ENCODE measurements around the gene CPEB4. TPM values are rescaled to one million over a fixed set of nuclear protein-coding genes. Genes with fewer than 3 reads are reported as not detected.

CPEB4 gene
- total RNA-seq: 10 to 100 TPM; 11.8 to 13.0 TPM

GRCh38 chr5:173887610-173888472, at the start of gene CPEB4:
TSS of gene CPEB4 (plus strand) at chr5:173888349. CDS start at chr5:173889734, 1,385 bp downstream.
- POLR2A ChIA-PET: interaction anchor here (0.8 to 1.5 kb wide), 5 partner anchors 9 to 272 kb away, joined by 3 to 24 read pairs (median 6); partner anchors contain the start of gene BOD1
- peaks cover 51% of the 10 kb centered on the region for H3K4me1 Mint-ChIP-seq
- ATAC-seq (ENCODE audit: low read depth): peak; percentile 96
- H3K4me3 Mint-ChIP-seq: peak within 1 kb of the TSS; percentile 94
- peaks cover 6% of the 10 kb centered on the region for H3K9me3 Mint-ChIP-seq
- H3K36me3 Mint-ChIP-seq: peaks cover 18% of the 10 kb centered on the region
- H3K27me3 Mint-ChIP-seq: no peaks in the 10 kb centered on the region
- peak within 1 kb of the TSS; percentile 98 for H3K27ac Mint-ChIP-seq
- DNase-seq: peak; percentile 92

DNA sequence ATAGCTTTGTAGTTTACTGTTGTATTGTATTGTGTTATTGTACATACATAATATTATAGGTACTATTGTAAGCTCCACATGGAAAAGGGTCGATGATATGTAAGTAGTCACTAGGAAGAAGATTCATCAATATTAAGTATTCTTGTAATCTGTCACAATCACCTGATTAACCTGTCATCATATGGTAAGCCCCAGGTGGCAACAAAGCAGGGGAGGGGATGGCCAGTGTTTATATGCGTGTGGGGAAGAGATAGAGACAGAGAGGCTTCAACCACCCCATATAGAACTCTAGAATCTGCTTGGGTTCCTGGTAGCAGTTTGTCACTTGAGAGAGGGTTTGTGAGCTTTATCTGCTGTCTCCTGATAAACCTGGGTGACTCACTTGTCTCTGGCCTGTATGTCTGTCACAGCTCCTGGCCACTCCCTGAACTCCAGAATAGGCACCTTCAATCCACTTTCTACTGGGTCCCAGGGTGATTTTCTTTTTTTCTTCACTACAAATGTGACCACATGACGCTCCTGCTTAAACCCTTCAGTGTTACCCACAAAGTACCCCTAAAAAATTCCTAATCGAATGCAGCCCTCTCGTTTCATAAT, 48.9 kb upstream of the CPEB4 start:
- Mint-ChIP-seq H3K27ac (no peak overlapping the region), H3K4me3 (no peak overlapping the region), H3K9me3 (no peaks in the 10 kb centered on the region), H3K4me1 (no peaks in the 10 kb centered on the region), H3K27me3 (no peaks in the 10 kb centered on the region), H3K36me3 (no peaks in the 10 kb centered on the region)
- ATAC-seq (ENCODE audit: low read depth) (no peak), DNase-seq (no peak)
- POLR2A ChIA-PET: interaction anchor here (0.6 kb wide), 1 partner anchor 23 kb away, joined by 3 read pairs; no protein-coding TSS in a partner anchor

DNA sequence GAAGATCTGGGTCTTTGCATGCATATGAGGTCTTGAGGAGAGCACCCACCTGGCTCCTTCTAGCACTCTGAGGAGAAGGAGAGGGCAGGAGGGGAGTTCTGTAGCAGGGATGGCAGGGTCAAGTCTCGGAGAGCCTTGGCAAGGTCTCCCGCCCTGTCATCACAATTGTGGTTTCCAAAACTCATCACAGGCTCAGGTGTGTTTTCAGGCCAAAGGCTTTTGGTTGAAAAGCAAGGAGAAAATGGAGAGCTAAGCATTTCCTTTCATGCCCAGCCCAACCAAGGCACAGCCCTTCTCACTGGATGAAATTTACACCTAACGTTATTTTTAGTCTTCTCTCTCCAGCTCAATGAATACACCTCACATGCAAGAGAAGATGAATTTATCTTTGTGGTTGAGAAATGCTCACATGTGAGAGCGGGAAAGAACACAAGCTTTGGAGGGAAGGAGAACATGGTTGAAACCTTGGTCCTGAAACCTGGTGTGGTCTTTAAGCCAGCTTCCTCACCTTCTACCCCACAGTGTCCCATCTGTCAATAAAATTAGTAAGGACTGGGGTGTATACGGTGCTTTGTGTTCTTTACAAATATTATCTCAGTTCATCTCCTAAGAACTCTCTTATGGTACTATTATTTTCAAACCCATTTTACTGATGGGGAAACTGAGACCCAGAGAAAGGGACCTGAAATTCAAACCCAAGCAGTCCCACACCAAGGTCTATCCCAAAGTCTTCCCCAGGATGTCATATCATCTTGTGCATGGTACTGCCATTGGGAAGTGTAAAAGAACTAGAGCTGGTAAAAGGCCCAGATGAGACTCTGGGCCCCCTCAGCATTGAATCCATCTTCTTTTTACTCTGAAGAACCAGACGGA, 47.8 kb upstream of the CPEB4 start:
- no peaks in the 10 kb centered on the region for H3K36me3 Mint-ChIP-seq
- DNase-seq: no peak
- POLR2A ChIA-PET: no interaction called here
- H3K27me3 Mint-ChIP-seq: no peaks in the 10 kb centered on the region
- H3K4me1 Mint-ChIP-seq: no peaks in the 10 kb centered on the region
- H3K9me3 Mint-ChIP-seq: no peaks in the 10 kb centered on the region
- H3K4me3 Mint-ChIP-seq: no peak overlapping the region
- ATAC-seq (ENCODE audit: low read depth): no peak
- no peak overlapping the region for H3K27ac Mint-ChIP-seq

DNA sequence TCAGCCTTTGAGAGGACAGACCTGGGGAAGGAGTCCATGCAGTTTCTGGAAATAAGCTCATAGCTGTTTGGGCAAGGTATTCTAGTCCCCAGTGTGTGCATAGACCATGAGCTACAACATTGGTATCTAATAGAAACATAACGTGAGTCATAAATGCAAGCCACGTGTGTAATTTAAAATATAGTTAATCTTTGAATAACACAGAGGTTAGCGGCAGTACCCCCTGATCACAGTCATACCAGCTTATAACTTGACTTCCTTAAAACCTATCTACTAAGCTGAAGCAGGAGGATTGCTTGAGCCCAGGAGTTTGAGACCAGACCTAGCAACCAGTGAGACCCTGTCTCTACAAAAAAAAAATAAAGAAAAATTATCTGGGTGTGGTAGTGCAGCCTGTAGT, 46.4 kb upstream of the CPEB4 start:
- Mint-ChIP-seq H3K27me3 (no peaks in the 10 kb centered on the region), H3K36me3 (no peaks in the 10 kb centered on the region), H3K27ac (no peak overlapping the region), H3K9me3 (no peaks in the 10 kb centered on the region), H3K4me3 (no peak overlapping the region), H3K4me1 (no peaks in the 10 kb centered on the region)
- POLR2A ChIA-PET: no interaction called here
- DNase-seq: no peak
- no peak for ATAC-seq (ENCODE audit: low read depth)

GRCh38 chr5:173843794-173844193, 44.4 kb upstream of the CPEB4 start:
- ATAC-seq (ENCODE audit: low read depth) (no peak), DNase-seq (no peak)
- H3K9me3 Mint-ChIP-seq: peaks cover 5% of the 10 kb centered on the region
- H3K4me1 Mint-ChIP-seq: no peaks in the 10 kb centered on the region
- no peak overlapping the region for H3K27ac Mint-ChIP-seq
- H3K36me3 Mint-ChIP-seq: no peaks in the 10 kb centered on the region
- no peak overlapping the region for H3K4me3 Mint-ChIP-seq
- POLR2A ChIA-PET: no interaction called here
- H3K27me3 Mint-ChIP-seq: peaks cover 5% of the 10 kb centered on the region

GRCh38 chr5:173845321-173845720, 42.8 kb upstream of the CPEB4 start:
- Mint-ChIP-seq H3K4me1 (no peaks in the 10 kb centered on the region), H3K4me3 (no peak overlapping the region), H3K9me3 (peaks cover 7% of the 10 kb centered on the region), H3K36me3 (no peaks in the 10 kb centered on the region), H3K27me3 (peaks cover 7% of the 10 kb centered on the region), H3K27ac (no peak overlapping the region)
- DNase-seq: no peak
- POLR2A ChIA-PET: no interaction called here
- no peak for ATAC-seq (ENCODE audit: low read depth)

DNA sequence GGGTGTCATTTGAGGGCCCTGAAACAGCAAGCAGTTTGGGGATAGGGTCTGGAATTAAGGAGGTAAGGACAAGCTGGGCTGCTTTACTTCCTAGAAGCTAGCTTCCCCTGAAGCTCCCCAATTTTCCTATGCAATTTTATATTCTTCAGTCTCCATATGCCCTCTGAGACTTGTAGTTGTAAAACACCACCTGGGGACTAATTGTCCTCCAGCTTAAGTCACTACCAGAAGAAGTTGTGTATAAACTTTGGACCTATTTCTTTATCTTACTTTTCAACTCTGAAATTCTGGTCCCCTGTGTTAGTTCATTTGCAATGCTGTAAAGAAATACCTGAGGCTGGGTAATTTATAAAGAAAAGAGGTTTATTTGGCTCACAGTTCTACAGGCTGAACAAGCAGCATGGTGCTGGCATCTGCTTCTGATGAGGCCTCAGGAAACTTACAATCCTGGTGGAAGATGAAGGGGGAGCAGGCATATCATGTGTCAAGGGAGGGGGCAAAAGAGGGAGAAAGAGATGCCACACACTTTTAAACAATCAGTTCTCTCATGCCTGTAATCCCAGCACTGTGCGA, 41.1 kb upstream of the CPEB4 start:
- POLR2A ChIA-PET: no interaction called here
- Mint-ChIP-seq H3K9me3 (peaks cover 7% of the 10 kb centered on the region), H3K4me3 (no peak overlapping the region), H3K27ac (no peak overlapping the region), H3K36me3 (no peaks in the 10 kb centered on the region), H3K27me3 (peaks cover 7% of the 10 kb centered on the region), H3K4me1 (no peaks in the 10 kb centered on the region)
- no peak for ATAC-seq (ENCODE audit: low read depth)
- no peak for DNase-seq

DNA sequence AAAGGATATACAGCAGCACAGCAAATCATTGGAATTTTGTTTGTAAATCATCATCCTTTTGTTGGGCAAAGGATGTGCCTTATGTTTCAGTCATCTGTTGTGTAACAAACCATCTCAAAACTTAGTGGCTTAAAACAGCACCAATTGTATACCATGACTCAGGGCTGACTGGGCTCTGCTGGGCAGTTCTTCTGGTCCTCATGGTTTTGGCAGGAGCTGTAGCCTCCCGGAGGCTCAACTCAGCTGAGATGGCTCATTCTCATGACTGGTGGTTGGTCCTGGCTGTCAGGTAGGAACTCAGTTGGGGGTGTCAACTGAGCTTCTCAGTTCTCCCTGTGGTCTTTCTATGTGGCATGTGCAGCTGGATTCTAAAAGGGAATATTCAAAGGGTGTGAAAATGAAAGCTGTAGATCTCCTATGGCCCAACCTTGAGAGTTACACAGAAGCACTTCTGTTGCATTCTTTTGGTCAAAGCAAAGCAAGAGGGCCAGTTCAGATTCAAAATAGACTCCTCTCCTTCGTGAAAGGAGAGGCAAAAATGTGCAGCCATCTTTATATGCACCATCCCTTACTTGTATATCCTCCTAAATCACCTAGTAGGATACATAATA, 39.1 kb upstream of the CPEB4 start:
- no peaks in the 10 kb centered on the region for H3K36me3 Mint-ChIP-seq
- DNase-seq: no peak
- no peak overlapping the region for H3K27ac Mint-ChIP-seq
- no peak overlapping the region for H3K4me3 Mint-ChIP-seq
- peaks cover 7% of the 10 kb centered on the region for H3K9me3 Mint-ChIP-seq
- peaks cover 4% of the 10 kb centered on the region for H3K4me1 Mint-ChIP-seq
- peaks cover 10% of the 10 kb centered on the region for H3K27me3 Mint-ChIP-seq
- ATAC-seq (ENCODE audit: low read depth): no peak
- POLR2A ChIA-PET: no interaction called here

DNA sequence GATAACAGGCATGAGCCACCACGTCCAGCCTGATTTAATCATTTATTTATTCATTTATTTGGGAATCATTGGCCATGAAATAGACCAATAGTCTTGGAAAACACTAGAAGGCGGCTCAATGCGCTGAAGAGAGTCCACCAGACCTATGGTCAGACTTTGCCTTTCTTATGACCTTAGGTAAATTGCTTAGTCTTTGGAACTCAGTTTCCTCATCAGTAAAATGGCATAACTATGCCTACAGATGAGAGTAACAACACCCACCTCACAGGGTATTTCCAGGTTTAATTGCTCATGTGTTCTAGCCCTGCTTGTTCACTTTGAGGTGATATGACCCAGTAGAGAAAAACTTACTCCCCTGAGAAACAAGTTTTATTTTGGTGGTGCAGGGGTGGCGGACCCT, 38.2 kb upstream of the CPEB4 start:
- POLR2A ChIA-PET: no interaction called here
- no peak for DNase-seq
- no peak for ATAC-seq (ENCODE audit: low read depth)
- no peak overlapping the region for H3K4me3 Mint-ChIP-seq
- peaks cover 13% of the 10 kb centered on the region for H3K27me3 Mint-ChIP-seq
- H3K9me3 Mint-ChIP-seq: peaks cover 7% of the 10 kb centered on the region
- no peak overlapping the region for H3K27ac Mint-ChIP-seq
- H3K36me3 Mint-ChIP-seq: no peaks in the 10 kb centered on the region
- H3K4me1 Mint-ChIP-seq: peaks cover 4% of the 10 kb centered on the region

- ATAC-seq (ENCODE audit: low read depth) (no peak), DNase-seq (no peak)
- Mint-ChIP-seq H3K4me1 (peaks cover 4% of the 10 kb centered on the region), H3K9me3 (peaks cover 7% of the 10 kb centered on the region), H3K27me3 (peaks cover 15% of the 10 kb centered on the region), H3K36me3 (no peaks in the 10 kb centered on the region), H3K4me3 (no peak overlapping the region), H3K27ac (no peak overlapping the region)
- POLR2A ChIA-PET: no interaction called here
These were observed 37.5 kb upstream of the CPEB4 start for GRCh38 chr5:173850659-173851058.

GRCh38 chr5:173851595-173852243, 36.4 kb upstream of the CPEB4 start:
- H3K36me3 Mint-ChIP-seq: no peaks in the 10 kb centered on the region
- ATAC-seq (ENCODE audit: low read depth): no peak
- H3K9me3 Mint-ChIP-seq: peaks cover 7% of the 10 kb centered on the region
- DNase-seq: no peak
- H3K27ac Mint-ChIP-seq: no peak overlapping the region
- H3K27me3 Mint-ChIP-seq: peaks cover 15% of the 10 kb centered on the region
- peaks cover 4% of the 10 kb centered on the region for H3K4me1 Mint-ChIP-seq
- H3K4me3 Mint-ChIP-seq: no peak overlapping the region
- POLR2A ChIA-PET: no interaction called here

DNA sequence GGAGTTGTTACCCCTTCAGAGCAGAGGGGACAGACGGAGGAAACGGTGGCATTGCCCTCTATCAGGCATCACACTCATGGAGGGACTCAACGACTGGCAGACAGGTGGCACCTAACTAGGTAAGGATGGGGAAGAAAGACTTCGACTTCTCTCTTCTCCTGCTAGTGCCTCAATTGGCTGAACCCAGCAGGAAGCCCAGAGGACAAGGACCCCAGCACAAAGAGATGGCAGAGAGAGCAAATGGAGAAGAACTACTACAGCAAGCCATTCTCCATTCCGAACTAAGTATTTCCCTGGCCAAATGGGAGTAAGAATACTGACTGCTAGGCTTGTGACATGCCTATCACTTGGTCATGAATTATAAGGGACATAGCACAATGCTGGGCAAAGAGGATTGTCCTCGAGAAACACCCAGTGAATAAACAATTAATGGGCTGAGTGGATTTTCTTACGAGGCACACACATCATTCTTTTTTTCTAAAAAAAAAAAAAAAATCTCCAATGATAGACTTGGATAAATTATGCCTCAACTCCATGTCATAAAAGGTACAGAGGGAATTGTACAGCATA, 35.3 kb upstream of the CPEB4 start:
- ATAC-seq (ENCODE audit: low read depth) (no peak), DNase-seq (no peak)
- peaks cover 13% of the 10 kb centered on the region for H3K27me3 Mint-ChIP-seq
- peaks cover 4% of the 10 kb centered on the region for H3K9me3 Mint-ChIP-seq
- peaks cover 4% of the 10 kb centered on the region for H3K4me1 Mint-ChIP-seq
- H3K27ac Mint-ChIP-seq: no peak overlapping the region
- POLR2A ChIA-PET: no interaction called here
- H3K4me3 Mint-ChIP-seq: no peak overlapping the region
- H3K36me3 Mint-ChIP-seq: no peaks in the 10 kb centered on the region
